ENCODE data around the gene LRCOL1. TPM values are rescaled to one million over a fixed set of nuclear protein-coding genes. Genes with fewer than 3 reads are reported as not detected.
A peak's percentile ranks its signal among the peaks of the same experiment; 100 is the strongest.
"Not testable (repeated sequence)": the region's sequence is repeated elsewhere in the genome, so short reads cannot be mapped to it uniquely, and the experiment has no call there.

Gene LRCOL1
- total RNA-seq, 2 experiments from 2014 or later: not detected

GRCh38 chr12:132604151-132604618, 6.2 kb downstream of the LRCOL1 start:
- no peak for ATAC-seq
- no peak overlapping the region for H3K4me3 Mint-ChIP-seq
- no peak overlapping the region for H3K27ac Mint-ChIP-seq
- no peaks in the 10 kb centered on the region for H3K36me3 Mint-ChIP-seq (ENCODE audit: low read depth)
- ChIA-PET CTCF (interaction anchor here (1.0 to 2.0 kb wide), 2 partner anchors 7 to 10 kb away, joined by 3 to 8 read pairs; no protein-coding TSS in a partner anchor), POLR2A (no interaction called here)
- DNase-seq: no peak
- intact Hi-C loops (cut with DNase I, micrococcal nuclease): no loop called here
- H3K27me3 Mint-ChIP-seq: peaks cover 52% of the 10 kb centered on the region
- peaks cover 3% of the 10 kb centered on the region for H3K4me1 Mint-ChIP-seq
- no peaks in the 10 kb centered on the region for H3K9me3 Mint-ChIP-seq (ENCODE audit: low read depth)

GRCh38 chr12:132603240-132604150, 6.9 kb downstream of the LRCOL1 start:
- DNase-seq (no peak), ATAC-seq (no peak)
- H3K4me1 Mint-ChIP-seq: peaks cover 7% of the 10 kb centered on the region
- ChIA-PET CTCF (interaction anchor here (1.0 to 2.0 kb wide), 2 partner anchors 8 to 11 kb away, joined by 3 to 8 read pairs; no protein-coding TSS in a partner anchor), POLR2A (no interaction called here)
- no peak overlapping the region for H3K4me3 Mint-ChIP-seq
- H3K27ac Mint-ChIP-seq: no peak overlapping the region
- no peaks in the 10 kb centered on the region for H3K9me3 Mint-ChIP-seq (ENCODE audit: low read depth)
- H3K36me3 Mint-ChIP-seq (ENCODE audit: low read depth): no peaks in the 10 kb centered on the region
- peaks cover 51% of the 10 kb centered on the region for H3K27me3 Mint-ChIP-seq
- intact Hi-C loops (cut with DNase I, micrococcal nuclease): no loop called here

- no peak overlapping the region for H3K4me3 Mint-ChIP-seq
- H3K9me3 Mint-ChIP-seq (ENCODE audit: low read depth): no peaks in the 10 kb centered on the region
- intact Hi-C loops (cut with DNase I, micrococcal nuclease): no loop called here
- POLR2A ChIA-PET: no interaction called here
- H3K27me3 Mint-ChIP-seq: peaks cover 47% of the 10 kb centered on the region
- ATAC-seq (no peak), DNase-seq (no peak)
- H3K27ac Mint-ChIP-seq: no peak overlapping the region
- CTCF ChIA-PET: interaction anchor here (1.0 to 2.0 kb wide), 2 partner anchors 9 to 12 kb away, joined by 3 to 8 read pairs; no protein-coding TSS in a partner anchor
- H3K36me3 Mint-ChIP-seq (ENCODE audit: low read depth): no peaks in the 10 kb centered on the region
- H3K4me1 Mint-ChIP-seq: peaks cover 8% of the 10 kb centered on the region
Observed at GRCh38 chr12:132602572-132603239, 7.7 kb downstream of the LRCOL1 start.

- ChIA-PET POLR2A (no interaction called here), CTCF (interaction anchor here (1.1 kb wide), 1 partner anchor 10 kb away, joined by 3 read pairs; no protein-coding TSS in a partner anchor)
- H3K4me3 Mint-ChIP-seq: no peak overlapping the region
- H3K27ac Mint-ChIP-seq: no peak overlapping the region
- H3K4me1 Mint-ChIP-seq: peaks cover 15% of the 10 kb centered on the region
- intact Hi-C loops (cut with DNase I, micrococcal nuclease): loop anchor here in 1 of 2 experiments (2.0 kb wide), 1 partner anchor 13 kb away; no protein-coding TSS in a partner anchor
- H3K27me3 Mint-ChIP-seq: peaks cover 46% of the 10 kb centered on the region
- H3K36me3 Mint-ChIP-seq (ENCODE audit: low read depth): no peaks in the 10 kb centered on the region
- no peaks in the 10 kb centered on the region for H3K9me3 Mint-ChIP-seq (ENCODE audit: low read depth)
- ATAC-seq (no peak), DNase-seq (no peak)
Observed at GRCh38 chr12:132601171-132601883, 9.1 kb downstream of the LRCOL1 start.

GRCh38 chr12:132600048-132601032, 10.0 kb downstream of the LRCOL1 start:
- ATAC-seq (peak; percentile 69), DNase-seq (peak; percentile 70)
- peaks cover 44% of the 10 kb centered on the region for H3K27me3 Mint-ChIP-seq
- H3K4me3 Mint-ChIP-seq: peak overlapping the region; percentile 15
- H3K4me1 Mint-ChIP-seq: peaks cover 15% of the 10 kb centered on the region
- intact Hi-C loops (cut with DNase I, micrococcal nuclease): loop anchor here (1.0 to 2.0 kb wide), 2 partner anchors 14 to 15 kb away; no protein-coding TSS in a partner anchor
- ChIA-PET CTCF (interaction anchor here (0.9 to 1.9 kb wide), 6 partner anchors 9 to 185 kb away, joined by 3 to 10 read pairs (median 4); partner anchors contain the start of gene LRCOL1), POLR2A (no interaction called here)
- H3K27ac Mint-ChIP-seq: no peak overlapping the region
- no peaks in the 10 kb centered on the region for H3K9me3 Mint-ChIP-seq (ENCODE audit: low read depth)
- H3K36me3 Mint-ChIP-seq (ENCODE audit: low read depth): no peaks in the 10 kb centered on the region

GRCh38 chr12:132599502-132599901, 10.9 kb downstream of the LRCOL1 start:
- H3K27me3 Mint-ChIP-seq: peaks cover 40% of the 10 kb centered on the region
- H3K4me1 Mint-ChIP-seq: peaks cover 15% of the 10 kb centered on the region
- H3K36me3 Mint-ChIP-seq (ENCODE audit: low read depth); ATAC-seq; H3K9me3 Mint-ChIP-seq (ENCODE audit: low read depth); DNase-seq; POLR2A ChIA-PET; H3K27ac Mint-ChIP-seq; intact Hi-C loops (cut with DNase I, micrococcal nuclease): not testable (repeated sequence)
- H3K4me3 Mint-ChIP-seq: peak overlapping the region; percentile 30
- CTCF ChIA-PET: interaction anchor here (0.9 to 1.9 kb wide), 6 partner anchors 10 to 184 kb away, joined by 3 to 10 read pairs (median 4); partner anchors contain the start of gene LRCOL1

- Mint-ChIP-seq H3K4me3 (peak overlapping the region; percentile 75), H3K9me3 (ENCODE audit: low read depth) (no peaks in the 10 kb centered on the region), H3K27me3 (peaks cover 35% of the 10 kb centered on the region), H3K27ac (no peak overlapping the region), H3K4me1 (peaks cover 15% of the 10 kb centered on the region), H3K36me3 (ENCODE audit: low read depth) (no peaks in the 10 kb centered on the region)
- ChIA-PET POLR2A (no interaction called here), CTCF (interaction anchor here (1.2 kb wide), 1 partner anchor 12 kb away, joined by 4 read pairs; the partner anchor contains the start of gene LRCOL1)
- intact Hi-C loops (cut with DNase I, micrococcal nuclease): loop anchor here in 1 of 2 experiments (2.0 kb wide), 1 partner anchor 107 kb away; the partner anchor contains the start of gene FBRSL1
- DNase-seq: peak; percentile 55
- peak; percentile 60 for ATAC-seq
Observed at GRCh38 chr12:132597333-132598316, 12.8 kb downstream of the LRCOL1 start.

GRCh38 chr12:132596016-132596415, 14.4 kb downstream of the LRCOL1 start:
- DNase-seq (no peak), ATAC-seq (no peak)
- intact Hi-C loops (cut with DNase I, micrococcal nuclease): loop anchor here in 1 of 2 experiments (2.0 kb wide), 1 partner anchor 105 kb away; the partner anchor contains the start of gene FBRSL1
- peaks cover 14% of the 10 kb centered on the region for H3K4me1 Mint-ChIP-seq
- H3K27ac Mint-ChIP-seq: no peak overlapping the region
- no peaks in the 10 kb centered on the region for H3K36me3 Mint-ChIP-seq (ENCODE audit: low read depth)
- peaks cover 26% of the 10 kb centered on the region for H3K27me3 Mint-ChIP-seq
- POLR2A ChIA-PET: no interaction called here
- H3K4me3 Mint-ChIP-seq: no peak overlapping the region
- H3K9me3 Mint-ChIP-seq (ENCODE audit: low read depth): no peaks in the 10 kb centered on the region
- CTCF ChIA-PET: interaction anchor here (1.2 to 2.5 kb wide), 3 partner anchors 14 to 21 kb away, joined by 4 to 8 read pairs (median 4); partner anchors contain the start of gene LRCOL1

GRCh38 chr12:132595183-132595582, 15.2 kb downstream of the LRCOL1 start:
- H3K4me3 Mint-ChIP-seq: no peak overlapping the region
- H3K27ac Mint-ChIP-seq: no peak overlapping the region
- CTCF ChIA-PET: interaction anchor here (1.5 to 2.5 kb wide), 2 partner anchors 19 to 22 kb away, joined by 4 to 8 read pairs; no protein-coding TSS in a partner anchor
- DNase-seq: no peak
- peaks cover 23% of the 10 kb centered on the region for H3K27me3 Mint-ChIP-seq
- POLR2A ChIA-PET: no interaction called here
- ATAC-seq: no peak
- H3K9me3 Mint-ChIP-seq (ENCODE audit: low read depth): no peaks in the 10 kb centered on the region
- intact Hi-C loops (cut with DNase I, micrococcal nuclease): no loop called here
- H3K4me1 Mint-ChIP-seq: peaks cover 12% of the 10 kb centered on the region
- no peaks in the 10 kb centered on the region for H3K36me3 Mint-ChIP-seq (ENCODE audit: low read depth)
